ENCODE data around the gene COBL. TPM values are rescaled to one million over a fixed set of nuclear protein-coding genes. Genes with fewer than 3 reads are reported as not detected.

Gene COBL
- total and polyA plus RNA-seq, 2 experiments from 2014 or later: not detected

DNA sequence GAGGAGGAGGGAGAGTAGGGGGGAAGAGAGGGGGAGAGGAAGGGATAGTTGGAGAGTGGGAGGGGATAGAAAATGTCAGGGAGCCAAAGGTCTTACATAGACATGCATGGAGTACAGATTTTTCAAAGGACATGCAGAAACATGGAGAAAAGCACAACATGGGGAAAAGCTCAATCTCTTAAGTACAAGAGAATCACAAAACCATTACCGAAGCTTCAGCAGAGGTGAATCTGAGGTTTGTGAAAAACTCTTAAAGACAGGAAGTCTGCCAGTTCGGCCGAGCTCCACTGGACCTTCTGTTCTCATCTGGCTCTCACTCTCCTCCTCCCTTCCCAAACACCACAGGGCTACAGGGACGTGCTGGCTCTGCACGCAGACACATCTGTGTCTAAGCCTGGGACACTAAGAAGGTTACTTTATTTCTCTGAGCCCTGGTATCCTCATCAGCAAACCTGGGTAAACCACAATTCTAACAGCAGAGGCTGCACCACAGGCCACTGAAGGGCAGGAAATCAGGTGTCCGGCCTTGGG is 133.9 kb downstream of the COBL start:
- Histone ChIP-seq H3K4me2 (ENCODE audit: unreplicated experiment) (no peak overlapping the region), H3K9me3 (ENCODE audit: low read depth) (no peaks in the 10 kb centered on the region), H3K4me3 (no peak overlapping the region), H3F3A (ENCODE audit: insufficient read depth) (no peaks in the 10 kb centered on the region), H3K4me1 (ENCODE audit: insufficient read depth) (no peaks in the 10 kb centered on the region), H3K27ac (no peak overlapping the region), H3K9me2 (ENCODE audit: insufficient read depth) (no peaks in the 10 kb centered on the region), H3K79me2 (ENCODE audit: insufficient read depth) (no peaks in the 10 kb centered on the region), H4K20me1 (ENCODE audit: insufficient read depth) (no peaks in the 10 kb centered on the region), H3K36me3 (ENCODE audit: low read depth) (no peaks in the 10 kb centered on the region), H3K9ac (no peak overlapping the region), H2AFZ (no peak overlapping the region), H3K27me3 (replicated peaks; ENCODE audit: insufficient read depth) (peaks cover 36% of the 10 kb centered on the region)
- 28 to 32% methylated on average over 6 of the region's 6 CpGs for WGBS, 2 experiments (ENCODE audit: low coverage in 1 of 2, low lambda C conversion rate in 2 of 2, missing lambda C conversion rate in 2 of 2)
- in situ Hi-C loops (cut with MboI): no loop called here
- TF ChIP-seq EZH2 (IDR thresholded peaks at IDR 0.05; ENCODE audit: insufficient read depth, poor library complexity, severe bottlenecking) (no peak), EZH2phosphoT487 (IDR thresholded peaks at IDR 0.05; ENCODE audit: insufficient read depth, low read depth) (no peak)
- DNase-seq: no peak

DNA sequence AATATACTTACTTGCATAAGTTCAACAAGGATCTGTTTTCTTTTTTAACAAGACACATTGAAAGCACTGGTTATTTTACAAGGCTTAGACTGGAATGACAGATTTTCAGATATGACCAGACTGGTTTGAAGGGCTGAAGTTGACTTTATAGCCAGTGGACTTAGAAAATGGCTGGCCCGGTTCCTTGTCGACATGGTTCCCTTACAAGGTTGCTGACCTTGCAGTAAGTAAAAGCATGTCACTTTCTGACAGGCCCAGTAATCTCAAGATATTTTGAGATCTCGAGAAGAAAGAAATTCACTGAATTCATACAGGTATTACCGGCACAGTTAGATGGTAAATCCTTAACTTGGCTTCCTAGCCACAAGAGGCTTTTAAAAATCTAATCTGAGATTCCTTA is 136.5 kb downstream of the COBL start:
- no peaks in the 10 kb centered on the region for H3K36me3 ChIP-seq (ENCODE audit: low read depth)
- H3F3A ChIP-seq (ENCODE audit: insufficient read depth): no peaks in the 10 kb centered on the region
- no peak overlapping the region for H2AFZ ChIP-seq
- H3K79me2 ChIP-seq (ENCODE audit: insufficient read depth): no peaks in the 10 kb centered on the region
- H4K20me1 ChIP-seq (ENCODE audit: insufficient read depth): no peaks in the 10 kb centered on the region
- no peak overlapping the region for H3K4me3 ChIP-seq
- no peaks in the 10 kb centered on the region for H3K4me1 ChIP-seq (ENCODE audit: insufficient read depth)
- H3K27me3 ChIP-seq (replicated peaks; ENCODE audit: insufficient read depth): peaks cover 33% of the 10 kb centered on the region
- no peak overlapping the region for H3K9ac ChIP-seq
- no peak overlapping the region for H3K27ac ChIP-seq
- H3K9me2 ChIP-seq (ENCODE audit: insufficient read depth): no peaks in the 10 kb centered on the region
- in situ Hi-C loops (cut with MboI): no loop called here
- H3K9me3 ChIP-seq (ENCODE audit: low read depth): no peaks in the 10 kb centered on the region
- 45 to 49% methylated on average over 4 of the region's 4 CpGs for WGBS, 2 experiments (ENCODE audit: low coverage in 1 of 2, low lambda C conversion rate in 2 of 2, missing lambda C conversion rate in 2 of 2)
- DNase-seq: no peak
- TF ChIP-seq EZH2 (IDR thresholded peaks at IDR 0.05; ENCODE audit: insufficient read depth, poor library complexity, severe bottlenecking): no peak
- no peak for TF ChIP-seq EZH2phosphoT487 (IDR thresholded peaks at IDR 0.05; ENCODE audit: insufficient read depth, low read depth)
- H3K4me2 ChIP-seq (ENCODE audit: unreplicated experiment): no peak overlapping the region

DNA sequence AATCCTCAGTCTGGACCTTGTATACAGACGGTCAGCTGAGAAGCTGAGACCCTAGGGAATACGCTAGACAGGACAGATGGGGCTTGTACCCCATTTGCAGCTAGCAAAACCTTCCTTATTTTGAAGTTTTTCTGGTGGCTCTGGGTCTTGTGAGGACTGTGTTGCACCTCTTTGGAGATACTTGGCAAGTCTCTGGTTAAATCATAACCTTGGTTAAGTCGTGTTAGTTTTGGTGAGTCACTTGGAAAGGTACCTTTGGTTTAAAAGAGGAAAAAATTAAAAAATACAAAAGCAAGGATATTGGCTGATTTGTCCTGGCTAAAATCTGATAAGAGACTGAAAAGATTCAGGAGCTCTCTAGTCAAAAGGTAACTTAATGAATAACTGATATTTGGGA is 140.6 kb downstream of the COBL start:
- no peaks in the 10 kb centered on the region for H4K20me1 ChIP-seq (ENCODE audit: insufficient read depth)
- H3K4me1 ChIP-seq (ENCODE audit: insufficient read depth): no peaks in the 10 kb centered on the region
- in situ Hi-C loops (cut with MboI): loop anchor here (10.0 kb wide), 1 partner anchor 189 kb away; no protein-coding TSS in a partner anchor
- peaks cover 28% of the 10 kb centered on the region for H3K27me3 ChIP-seq (replicated peaks; ENCODE audit: insufficient read depth)
- H3K9me3 ChIP-seq (ENCODE audit: low read depth): no peaks in the 10 kb centered on the region
- H3K79me2 ChIP-seq (ENCODE audit: insufficient read depth): no peaks in the 10 kb centered on the region
- H3K36me3 ChIP-seq (ENCODE audit: low read depth): no peaks in the 10 kb centered on the region
- H3K9me2 ChIP-seq (ENCODE audit: insufficient read depth): no peaks in the 10 kb centered on the region
- WGBS, 2 experiments (ENCODE audit: low coverage in 1 of 2, low lambda C conversion rate in 2 of 2, missing lambda C conversion rate in 2 of 2): 3 to 15% methylated on average over 3 of the region's 3 CpGs
- H3F3A ChIP-seq (ENCODE audit: insufficient read depth): no peaks in the 10 kb centered on the region
- H3K4me3 ChIP-seq: no peak overlapping the region
- no peak overlapping the region for H2AFZ ChIP-seq
- H3K27ac ChIP-seq: no peak overlapping the region
- no peak for TF ChIP-seq EZH2phosphoT487 (IDR thresholded peaks at IDR 0.05; ENCODE audit: insufficient read depth, low read depth)
- TF ChIP-seq EZH2 (IDR thresholded peaks at IDR 0.05; ENCODE audit: insufficient read depth, poor library complexity, severe bottlenecking): no peak
- H3K9ac ChIP-seq: no peak overlapping the region
- no peak for DNase-seq
- H3K4me2 ChIP-seq (ENCODE audit: unreplicated experiment): no peak overlapping the region

DNA sequence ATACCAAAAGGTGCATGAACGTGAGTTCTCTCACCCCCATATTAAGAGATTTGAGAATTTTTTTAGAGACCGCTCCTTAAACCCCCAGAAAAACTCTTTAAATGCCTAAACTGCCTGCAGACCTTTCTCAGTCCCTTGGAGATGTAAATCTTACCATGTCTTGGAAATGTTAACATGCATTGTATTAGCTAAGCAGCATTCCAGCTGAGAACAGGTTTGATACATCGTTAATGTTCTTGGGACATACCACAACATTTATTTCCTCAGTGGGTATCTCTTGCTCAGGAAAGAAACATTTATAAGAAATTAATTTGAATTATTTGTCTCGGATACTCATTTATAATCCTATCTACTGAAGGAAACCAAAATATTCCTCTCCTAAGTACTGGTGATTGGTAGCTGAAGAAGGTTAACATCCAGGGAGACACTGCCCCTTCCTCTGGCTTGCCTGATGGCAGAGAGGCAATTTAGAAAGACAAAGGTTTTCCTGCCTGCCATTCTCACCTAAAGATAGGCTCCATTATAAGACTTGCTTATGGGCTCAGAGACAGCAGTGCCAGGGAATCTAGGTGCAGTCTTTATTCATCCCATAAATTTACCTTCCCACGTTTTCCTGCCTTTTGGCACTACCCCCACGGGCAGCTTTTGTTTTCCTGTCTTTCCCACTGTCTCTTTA is 141.2 kb downstream of the COBL start:
- no peaks in the 10 kb centered on the region for H3K4me1 ChIP-seq (ENCODE audit: insufficient read depth)
- H3K9me3 ChIP-seq (ENCODE audit: low read depth): no peaks in the 10 kb centered on the region
- no peak overlapping the region for H2AFZ ChIP-seq
- no peaks in the 10 kb centered on the region for H3K79me2 ChIP-seq (ENCODE audit: insufficient read depth)
- in situ Hi-C loops (cut with MboI): loop anchor here (10.0 kb wide), 1 partner anchor 189 kb away; no protein-coding TSS in a partner anchor
- DNase-seq: no peak
- WGBS, 2 experiments (ENCODE audit: low coverage in 1 of 2, low lambda C conversion rate in 2 of 2, missing lambda C conversion rate in 2 of 2): 11 to 21% methylated on average over 6 of the region's 6 CpGs
- no peaks in the 10 kb centered on the region for H3F3A ChIP-seq (ENCODE audit: insufficient read depth)
- no peak overlapping the region for H3K4me3 ChIP-seq
- H3K27me3 ChIP-seq (replicated peaks; ENCODE audit: insufficient read depth): peaks cover 26% of the 10 kb centered on the region
- no peaks in the 10 kb centered on the region for H4K20me1 ChIP-seq (ENCODE audit: insufficient read depth)
- no peak for TF ChIP-seq EZH2phosphoT487 (IDR thresholded peaks at IDR 0.05; ENCODE audit: insufficient read depth, low read depth)
- no peak for TF ChIP-seq EZH2 (IDR thresholded peaks at IDR 0.05; ENCODE audit: insufficient read depth, poor library complexity, severe bottlenecking)
- no peak overlapping the region for H3K4me2 ChIP-seq (ENCODE audit: unreplicated experiment)
- H3K36me3 ChIP-seq (ENCODE audit: low read depth): no peaks in the 10 kb centered on the region
- H3K9me2 ChIP-seq (ENCODE audit: insufficient read depth): no peaks in the 10 kb centered on the region
- H3K27ac ChIP-seq: no peak overlapping the region
- no peak overlapping the region for H3K9ac ChIP-seq

Measured in GM23248 (cell line).